HL-60/S4 treated with retinoic acid at 250 ng/mL for 4 days and 3 days (cell line): ENCODE results near the gene ZNF20.

Experiments
- in situ Hi-C: fragments of 300-500 bp; cut with MboI; formaldehyde crosslinking; loops from 2 replicates; pipeline ENCODE4 v1.7.0; 2022; ENCODE audit warnings: low sequenced_read_pairs

ZNF20 gene

GRCh38 chr19:12139885-12140544, at the start of gene ZNF20:
ZNF20 (minus strand) TSS chr19:12140350; CDS start chr19:12140182, 168 bp downstream.
- in situ Hi-C loops, result no loop called here

DNA sequence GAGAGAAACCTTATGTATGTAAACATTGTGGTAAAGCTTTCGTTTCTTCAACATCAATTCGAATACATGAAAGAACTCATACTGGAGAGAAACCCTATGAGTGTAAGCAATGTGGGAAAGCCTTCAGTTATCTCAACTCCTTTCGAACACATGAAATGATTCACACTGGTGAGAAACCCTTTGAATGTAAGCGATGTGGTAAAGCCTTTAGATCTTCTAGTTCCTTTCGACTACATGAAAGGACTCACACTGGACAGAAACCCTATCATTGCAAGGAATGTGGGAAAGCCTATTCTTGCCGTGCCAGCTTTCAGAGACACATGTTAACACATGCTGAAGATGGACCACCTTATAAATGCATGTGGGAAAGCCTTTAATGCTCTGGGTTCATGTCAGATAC, 47.5 kb upstream of the ZNF20 start:
- in situ Hi-C loops, result no loop called here

DNA sequence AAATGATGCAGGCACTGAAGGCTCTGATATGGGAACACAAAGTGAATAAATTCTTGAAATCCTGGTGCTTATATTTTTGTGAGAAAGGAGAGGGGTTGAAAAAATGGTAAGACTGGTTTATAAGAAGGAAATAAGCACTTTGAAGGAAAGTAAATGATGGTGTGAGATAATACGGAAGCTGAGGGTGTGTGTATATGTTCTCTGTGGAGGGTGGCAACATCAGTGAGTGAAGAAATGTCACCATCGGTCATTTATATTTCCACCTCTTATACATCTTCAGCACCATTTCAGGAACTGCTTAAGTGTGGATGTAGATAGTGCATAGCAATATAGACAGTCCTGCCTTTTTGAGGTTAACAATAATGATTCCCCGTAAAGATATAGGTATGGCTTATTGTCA, 40.2 kb upstream of the ZNF20 start:
- in situ Hi-C loops, result no loop called here

- in situ Hi-C loops, result no loop called here
These were observed 26.5 kb upstream of the ZNF20 start for GRCh38 chr19:12166626-12167025.

GRCh38 chr19:12163826-12164225, 23.7 kb upstream of the ZNF20 start:
- in situ Hi-C loops, result no loop called here

- in situ Hi-C loops, result no loop called here
These were observed 23.0 kb upstream of the ZNF20 start, which contains the start of gene ZNF136 for GRCh38 chr19:12162882-12163806. ZNF136 (plus strand) TSS chr19:12163096; CDS start chr19:12163204, 108 bp downstream.

GRCh38 chr19:12162513-12162881, 22.3 kb upstream of the ZNF20 start:
- in situ Hi-C loops, result no loop called here

GRCh38 chr19:12159773-12160414, 19.7 kb upstream of the ZNF20 start:
- in situ Hi-C loops, result no loop called here

- in situ Hi-C loops, result no loop called here
These were observed 16.3 kb upstream of the ZNF20 start, which contains the start of gene ZNF625 for GRCh38 chr19:12156223-12157058. ZNF625 (minus strand) TSS chr19:12156734; CDS start chr19:12156558, 176 bp downstream.

- in situ Hi-C loops, result no loop called here
These were observed 15.2 kb upstream of the ZNF20 start for GRCh38 chr19:12155324-12155860.

DNA sequence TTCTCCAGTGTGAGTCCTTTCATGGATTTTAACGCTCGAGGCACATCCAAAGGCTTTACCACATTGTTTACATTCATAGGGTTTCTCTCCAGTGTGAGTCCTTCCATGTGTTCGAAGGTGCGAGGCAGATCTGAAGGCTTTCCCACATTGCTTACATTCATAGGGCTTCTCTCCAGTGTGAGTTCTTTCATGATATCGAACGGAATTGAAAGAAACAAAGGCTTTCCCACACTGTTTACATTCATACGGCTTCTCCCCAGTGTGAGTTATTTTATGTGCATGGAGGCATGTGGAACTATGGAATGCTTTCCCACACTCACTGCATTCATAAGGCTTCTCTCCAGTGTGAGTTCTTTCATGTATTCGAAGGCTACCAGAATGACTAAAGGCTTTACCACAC, 5.2 kb upstream of the ZNF20 start:
- in situ Hi-C loops, result no loop called here

DNA sequence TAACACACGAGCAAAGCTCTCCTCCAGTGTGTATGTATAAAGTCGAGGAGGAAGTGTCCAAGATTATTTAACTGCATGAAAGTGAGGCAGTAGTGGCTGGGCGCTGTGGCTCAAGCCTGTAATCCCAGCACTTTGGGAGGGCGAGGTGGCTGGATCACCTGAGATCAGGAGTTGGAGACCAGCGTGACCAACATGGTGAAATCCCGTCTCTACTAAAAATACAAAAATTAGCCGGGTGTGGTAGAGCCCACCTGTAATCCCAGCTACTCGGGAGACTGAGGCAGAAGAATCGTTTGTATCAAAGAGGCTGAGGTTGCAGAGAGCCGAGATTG, 1.2 kb upstream of the ZNF20 start:
- in situ Hi-C loops, result no loop called here

DNA sequence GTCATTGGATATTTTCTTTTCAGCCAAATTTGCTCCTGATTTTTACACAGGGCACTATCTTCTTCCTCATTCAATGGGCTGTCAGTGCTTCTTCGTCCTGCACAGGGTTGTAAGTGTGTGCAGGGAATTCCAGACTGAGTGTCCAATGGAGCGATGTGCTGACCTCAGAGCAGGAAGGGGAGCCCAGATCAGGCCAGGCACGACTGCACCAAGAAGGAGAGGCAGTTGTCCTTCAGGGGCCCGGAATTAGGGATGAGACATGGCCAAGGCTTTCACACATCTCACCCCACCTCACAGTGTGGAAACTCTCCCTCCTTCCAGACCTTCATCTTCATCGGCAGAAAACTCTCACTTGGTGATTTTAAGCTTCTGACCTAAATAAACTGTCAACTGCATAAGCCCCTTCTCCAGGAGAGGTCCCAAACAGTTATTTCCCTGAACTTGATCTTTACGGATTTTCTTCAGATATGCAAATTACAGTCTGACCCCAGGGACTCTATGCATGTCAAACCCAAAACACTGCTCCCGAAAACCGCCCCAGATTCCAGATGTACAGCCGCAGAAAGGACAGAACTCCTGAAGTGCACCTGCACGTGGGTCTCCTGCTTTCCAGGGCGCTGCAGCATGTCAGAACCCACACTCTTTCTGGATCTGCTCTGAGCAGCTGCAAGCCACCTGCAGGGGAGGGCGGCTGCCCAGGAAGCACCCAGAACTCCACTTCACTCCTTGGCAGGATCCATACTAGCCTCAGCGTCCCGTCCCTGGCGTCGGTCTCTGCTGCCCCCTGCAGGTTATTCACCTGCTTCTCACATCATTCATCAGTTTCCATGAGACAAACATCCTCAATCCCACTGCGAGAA, 625 bp upstream of the ZNF20 start:
- in situ Hi-C loops, result no loop called here

DNA sequence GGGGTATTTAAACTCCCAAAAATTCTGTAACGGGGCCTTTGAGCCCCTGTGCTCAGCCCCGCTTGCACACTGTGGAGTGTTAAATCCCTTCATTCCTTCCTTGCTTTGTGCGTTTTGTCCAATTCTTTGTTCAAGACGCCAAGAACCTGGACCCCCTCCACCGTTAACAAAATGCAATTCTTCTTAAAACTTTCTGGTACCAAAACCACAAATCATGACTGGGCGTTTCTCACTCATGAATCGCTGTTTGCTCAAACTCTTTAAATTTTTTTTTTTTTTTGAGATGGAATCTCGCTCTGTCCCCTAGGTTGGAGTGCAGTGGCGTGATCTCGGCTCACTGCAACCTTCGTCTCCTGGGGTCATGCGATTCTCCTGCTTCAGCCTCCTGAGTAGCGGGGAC, 881 bp downstream of the ZNF20 start:
- in situ Hi-C loops, result no loop called here

GRCh38 chr19:12137221-12137940, 2.8 kb downstream of the ZNF20 start:
- in situ Hi-C loops, result no loop called here

- in situ Hi-C loops, result no loop called here
These were observed 7.1 kb downstream of the ZNF20 start for GRCh38 chr19:12133069-12133468.

GRCh38 chr19:12126707-12127106, 13.4 kb downstream of the ZNF20 start:
- in situ Hi-C loops, result no loop called here

DNA sequence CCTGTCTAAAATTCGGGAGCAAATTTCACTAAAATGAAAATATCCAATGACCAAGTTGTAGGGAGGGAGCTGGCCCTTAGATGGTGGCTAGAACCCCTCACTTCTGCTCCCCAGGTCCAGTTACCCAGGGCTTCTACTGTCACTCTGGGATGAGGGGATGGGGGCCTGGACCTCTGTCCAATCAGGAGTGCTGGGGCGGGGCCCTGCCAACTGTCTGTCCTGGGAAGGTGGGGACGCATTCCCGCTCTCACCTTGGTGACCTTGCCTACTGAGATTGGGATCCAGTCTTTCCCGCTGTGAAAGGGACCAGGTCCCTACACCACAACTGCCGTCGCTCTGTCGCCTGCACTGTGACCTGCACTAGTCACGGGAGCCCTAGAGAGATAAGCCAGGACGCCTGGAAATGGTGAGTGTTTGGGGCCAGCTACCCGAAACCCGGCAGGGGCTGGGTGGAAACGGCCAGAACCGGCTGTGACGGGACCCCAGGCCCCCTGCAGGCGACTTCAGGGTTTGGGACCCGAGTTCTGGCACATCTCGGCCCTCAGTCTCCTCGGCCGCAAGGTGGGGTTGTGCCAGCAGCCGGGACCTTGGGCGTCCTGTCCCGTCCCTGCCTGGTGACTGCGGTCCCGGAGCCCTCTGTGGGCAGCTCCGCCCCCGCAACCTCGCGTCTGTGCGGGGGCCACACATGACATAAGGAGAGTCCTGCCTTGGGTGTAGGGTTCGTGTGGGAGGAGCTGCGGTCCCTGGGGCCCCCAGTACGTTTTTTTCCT, 22.8 kb downstream of the ZNF20 start:
- in situ Hi-C loops, result no loop called here
